Gastrocnemius medialis (tissue), 4 donors: ENCODE measurements around the gene DNMT3L. TPM values are rescaled to one million over a fixed set of nuclear protein-coding genes. Genes with fewer than 3 reads are reported as not detected.

Experiments
- ATAC-seq, 2 donors: fragments of 150-250 bp; one replicate each; pipeline ENCODE4 v1.9.1; 2016
- DNase-seq, 2 donors: peaks; one replicate each; pipeline ENCODE4 v3.0.0-alpha.2; 2019
- H3K27ac ChIP-seq, 4 donors: fragments of 200-600 bp; sonication (generic); 1 replicate in 1 of 4; 2 replicates in 3 of 4; pipeline ENCODE4 v1.5.1; 2016 to 2018; ENCODE audit warnings: mild to moderate bottlenecking in 2 of 4, moderate library complexity in 1 of 4
- H3K27me3 ChIP-seq, 3 donors: fragments of 200-600 bp; sonication (generic) in 2 of 3; 1 replicate in 1 of 3; 2 replicates in 2 of 3; pipeline versions ENCODE4 v1.5.1 to v1.6.0; 2016 to 2019; ENCODE audit warnings: mild to moderate bottlenecking in 1 of 3, moderate library complexity in 1 of 3
- H3K36me3 ChIP-seq, 2 donors: fragments of 200-600 bp; sonication (generic) in 1 of 2; one replicate each; pipeline ENCODE4 v1.5.1; 2017 to 2018
- H3K4me1 ChIP-seq, 2 donors: fragments of 200-600 bp; sonication (generic) in 1 of 2; one replicate each; pipeline ENCODE4 v1.5.1; 2016 to 2017; ENCODE audit warnings: mild to moderate bottlenecking in 2 of 2
- H3K4me3 ChIP-seq, 4 donors: fragments of 200-600 bp; sonication (generic) in 3 of 4; 1 replicate in 1 of 4; 2 replicates in 3 of 4; pipeline ENCODE4 v1.5.1; 2016 to 2019; ENCODE audit warnings: mild to moderate bottlenecking in 2 of 4
- H3K9me3 ChIP-seq, 3 donors: fragments of 200-600 bp; sonication (generic) in 2 of 3; 1 replicate in 1 of 3; 2 replicates in 2 of 3; pipeline ENCODE4 v1.5.1; 2016 to 2019
- POLR2A ChIP-seq, 2 donors: fragments of 450-650 bp; IDR thresholded peaks; one replicate each; pipeline ENCODE4 v1.6.1; 2017; ENCODE audit warnings: antibody characterized with exemption in 2 of 2, mild to moderate bottlenecking in 2 of 2, moderate library complexity in 2 of 2
- in situ Hi-C, 4 donors: fragments of 200-750 bp; cut with MboI; loops; one replicate each; pipeline versions ENCODE4 v1.15.0 to v1.8.0; 2017; ENCODE audit warnings: low sequenced_read_pairs in 4 of 4
- intact Hi-C: fragments of 100-400 bp; cut with DNase I; formaldehyde crosslinking; loops from one replicate; pipeline ENCODE4 v1.15.1; 2023; ENCODE audit warnings: low total_unique reads
- total RNA-seq, 4 donors: library from RNA; depleted of rRNA; stranded (reverse); fragments of >200 nt; gene quantifications; one replicate each; pipeline versions ENCODE4 v1.1.0 to v1.2.3, GENCODE V29; 2016
- TF ChIP-seq, protein P1 (sequence below), 5 experiments: fragments of 450-650 bp in 3 of 5; fragments of 200-600 bp in 2 of 5; sonication (generic) in 2 of 5; IDR thresholded peaks in 4 of 5; conservative IDR thresholded peaks in 1 of 5; 1 replicate in 4 of 5; 2 replicates in 1 of 5; pipeline ENCODE4 v1.5.1; 2016 to 2019; ENCODE audit warnings: antibody characterized with exemption in 5 of 5, mild to moderate bottlenecking in 3 of 5, moderate library complexity in 3 of 5

The DNMT3L gene
- total RNA-seq, 4 donors from 2014 or later = not detected

DNA sequence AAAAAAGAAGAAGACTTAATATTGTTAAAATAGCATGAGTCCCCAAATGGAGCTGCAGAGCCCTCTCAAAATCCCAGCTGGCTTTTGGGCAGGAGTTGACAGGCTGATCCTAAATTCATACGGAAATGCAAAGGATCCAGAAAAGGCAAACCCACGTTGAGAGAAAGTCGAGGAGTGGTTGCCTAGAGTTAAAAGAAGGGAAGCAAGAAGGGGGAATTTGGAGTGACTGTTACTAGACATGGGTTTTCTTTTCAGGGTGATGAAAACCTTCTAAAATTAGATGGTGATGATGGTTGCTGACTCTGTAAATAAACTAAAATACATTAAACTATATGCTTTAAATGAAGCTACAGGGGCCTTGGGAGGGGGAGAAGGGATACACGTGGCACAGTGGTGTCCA is 1.6 kb downstream of the DNMT3L start:
- Histone ChIP-seq H3K9me3 (no peaks in the 10 kb centered on the region), H3K27ac (no peak overlapping the region), H3K36me3 (no peaks in the 10 kb centered on the region), H3K4me1 (no peaks in the 10 kb centered on the region), H3K4me3 (no peak overlapping the region), H3K27me3 (peaks cover 0 to 3% (median 0%) of the 10 kb centered on the region in 3 donors)
- no peak for ATAC-seq
- in situ Hi-C loops = no loop called here
- no peak for DNase-seq
- intact Hi-C loops = no loop called here
- TF ChIP-seq, protein P1, sequence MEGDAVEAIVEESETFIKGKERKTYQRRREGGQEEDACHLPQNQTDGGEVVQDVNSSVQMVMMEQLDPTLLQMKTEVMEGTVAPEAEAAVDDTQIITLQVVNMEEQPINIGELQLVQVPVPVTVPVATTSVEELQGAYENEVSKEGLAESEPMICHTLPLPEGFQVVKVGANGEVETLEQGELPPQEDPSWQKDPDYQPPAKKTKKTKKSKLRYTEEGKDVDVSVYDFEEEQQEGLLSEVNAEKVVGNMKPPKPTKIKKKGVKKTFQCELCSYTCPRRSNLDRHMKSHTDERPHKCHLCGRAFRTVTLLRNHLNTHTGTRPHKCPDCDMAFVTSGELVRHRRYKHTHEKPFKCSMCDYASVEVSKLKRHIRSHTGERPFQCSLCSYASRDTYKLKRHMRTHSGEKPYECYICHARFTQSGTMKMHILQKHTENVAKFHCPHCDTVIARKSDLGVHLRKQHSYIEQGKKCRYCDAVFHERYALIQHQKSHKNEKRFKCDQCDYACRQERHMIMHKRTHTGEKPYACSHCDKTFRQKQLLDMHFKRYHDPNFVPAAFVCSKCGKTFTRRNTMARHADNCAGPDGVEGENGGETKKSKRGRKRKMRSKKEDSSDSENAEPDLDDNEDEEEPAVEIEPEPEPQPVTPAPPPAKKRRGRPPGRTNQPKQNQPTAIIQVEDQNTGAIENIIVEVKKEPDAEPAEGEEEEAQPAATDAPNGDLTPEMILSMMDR (IDR thresholded peaks at IDR 0.05 in 4 of 5, conservative IDR thresholded peaks at IDR 0.05 in 1 of 5) = no peak
- TF ChIP-seq POLR2A (IDR thresholded peaks at IDR 0.05) = no peak

DNA sequence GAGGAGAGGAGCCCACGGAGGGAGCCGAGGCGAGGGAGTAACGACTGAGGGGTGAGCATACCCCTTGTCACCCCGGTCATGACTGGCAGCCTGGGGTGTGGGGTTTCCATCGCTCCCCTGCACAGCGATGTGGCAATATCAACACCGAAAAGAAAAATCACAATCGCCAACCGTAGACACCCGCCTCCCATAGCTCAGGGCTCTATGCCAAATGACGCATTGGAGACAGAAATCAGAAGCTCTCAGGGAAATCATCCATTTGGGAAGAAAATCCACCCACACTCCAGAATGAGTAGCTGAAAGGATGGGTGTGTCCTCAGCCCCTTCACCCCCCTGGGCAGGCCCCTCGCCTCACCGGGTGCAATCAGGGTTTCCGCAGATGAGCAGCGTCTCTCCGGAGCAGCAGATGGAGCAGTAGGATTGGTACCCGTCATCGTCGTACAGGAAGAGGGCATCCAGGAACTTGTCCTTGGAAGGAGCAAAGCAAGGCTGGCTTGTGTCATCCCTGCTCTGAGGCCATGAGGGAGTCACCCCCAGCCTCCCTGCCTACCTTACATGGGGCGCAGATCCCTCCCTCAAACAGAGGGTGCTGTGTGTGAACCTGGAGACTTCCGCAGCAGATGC is 2.5 kb downstream of the DNMT3L start:
- intact Hi-C loops (no loop called here), in situ Hi-C loops (no loop called here)
- ATAC-seq (no peak), DNase-seq (no peak)
- H3K4me3 ChIP-seq = no peak overlapping the region
- H3K36me3 ChIP-seq = no peaks in the 10 kb centered on the region
- H3K9me3 ChIP-seq = no peaks in the 10 kb centered on the region
- no peaks in the 10 kb centered on the region for H3K4me1 ChIP-seq
- TF ChIP-seq POLR2A (IDR thresholded peaks at IDR 0.05) = no peak
- TF ChIP-seq, protein P1 (IDR thresholded peaks at IDR 0.05 in 4 of 5, conservative IDR thresholded peaks at IDR 0.05 in 1 of 5) = no peak
- no peak overlapping the region for H3K27ac ChIP-seq
- H3K27me3 ChIP-seq = peaks cover 0 to 3% (median 0%) of the 10 kb centered on the region in 3 donors

DNA sequence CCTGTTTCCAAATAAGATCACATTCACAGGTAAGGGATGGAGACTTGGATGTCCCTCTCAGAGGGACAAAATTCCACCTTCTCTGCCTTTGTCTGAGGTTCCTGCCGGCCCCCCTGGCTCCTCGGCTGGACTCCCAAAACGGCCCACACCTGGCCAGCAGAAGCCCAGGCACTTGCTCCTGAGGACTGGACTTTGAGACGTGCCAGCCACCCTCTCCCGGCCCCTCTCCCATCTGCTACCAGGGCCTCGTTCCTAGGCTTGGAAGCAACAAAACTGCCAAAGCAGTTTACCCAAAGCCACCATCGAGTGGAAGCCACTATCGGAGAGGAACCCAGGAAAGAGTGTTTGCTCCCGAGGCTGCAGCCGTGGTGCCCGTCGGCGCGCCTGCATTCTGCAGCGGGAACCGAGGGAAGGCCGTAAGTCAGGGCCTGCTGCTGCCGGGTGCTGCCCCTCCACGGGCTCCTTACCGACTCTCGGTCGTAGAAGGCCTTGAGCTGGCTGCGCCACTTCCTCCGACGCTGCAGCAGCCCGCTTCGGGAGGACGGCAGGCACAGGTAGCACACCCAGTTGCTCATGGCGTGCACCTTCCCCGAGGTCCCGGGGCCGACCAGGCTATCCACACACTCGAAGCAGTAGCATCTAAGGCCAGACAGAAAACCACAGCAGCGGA is 3.5 kb downstream of the DNMT3L start:
- no peak overlapping the region for H3K4me3 ChIP-seq
- no peak for DNase-seq

DNA sequence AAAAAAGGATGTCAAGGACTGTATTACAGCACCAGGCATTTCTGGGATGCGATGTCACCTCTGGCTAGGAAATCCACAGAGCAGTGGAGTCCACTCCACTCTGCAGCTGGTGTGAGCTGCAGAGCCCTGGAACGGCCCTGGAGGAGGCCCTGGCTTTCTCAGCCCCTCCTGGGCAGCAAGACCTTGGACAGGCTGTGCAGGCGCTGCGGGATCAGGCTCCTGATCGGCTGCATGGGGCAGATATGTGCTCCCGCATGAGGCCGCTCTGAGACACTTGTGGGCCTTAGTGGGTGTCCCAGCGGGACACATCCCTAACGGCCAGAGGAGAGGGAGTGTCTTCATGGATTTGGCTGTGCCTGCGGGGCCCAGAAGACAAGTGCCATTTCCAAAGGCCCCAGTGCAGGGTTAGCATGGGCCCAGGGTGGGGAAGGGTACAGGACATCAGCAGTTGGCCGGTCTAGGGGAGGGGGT is 6.2 kb downstream of the DNMT3L start:
- H3K4me3 ChIP-seq = no peak overlapping the region
- in situ Hi-C loops (no loop called here), intact Hi-C loops (no loop called here)
- ATAC-seq (no peak), DNase-seq (no peak)
- H3K4me1 ChIP-seq = no peaks in the 10 kb centered on the region
- TF ChIP-seq POLR2A (IDR thresholded peaks at IDR 0.05) = no peak
- TF ChIP-seq, protein P1 (IDR thresholded peaks at IDR 0.05 in 4 of 5, conservative IDR thresholded peaks at IDR 0.05 in 1 of 5) = no peak
- peaks cover 0 to 3% (median 0%) of the 10 kb centered on the region in 3 donors for H3K27me3 ChIP-seq
- H3K9me3 ChIP-seq = no peaks in the 10 kb centered on the region
- no peak overlapping the region for H3K27ac ChIP-seq
- no peaks in the 10 kb centered on the region for H3K36me3 ChIP-seq

More for the DNA sequence above, 3.5 kb downstream of the DNMT3L start:
- in situ Hi-C loops = no loop called here
- no peak for TF ChIP-seq POLR2A (IDR thresholded peaks at IDR 0.05)
- TF ChIP-seq, protein P1 (IDR thresholded peaks at IDR 0.05 in 4 of 5, conservative IDR thresholded peaks at IDR 0.05 in 1 of 5) = no peak
- intact Hi-C loops = no loop called here
- peaks cover 0 to 3% (median 0%) of the 10 kb centered on the region in 3 donors for H3K27me3 ChIP-seq
- H3K27ac ChIP-seq = no peak overlapping the region
- H3K36me3 ChIP-seq = no peaks in the 10 kb centered on the region
- H3K9me3 ChIP-seq = no peaks in the 10 kb centered on the region
- ATAC-seq = no peak
- H3K4me1 ChIP-seq = no peaks in the 10 kb centered on the region
